ENCODE measurements around the gene DNAI1. TPM values are rescaled to one million over a fixed set of nuclear protein-coding genes. Genes with fewer than 3 reads are reported as not detected.

The DNAI1 gene
- total and polyA plus RNA-seq, 10 of the 15 experiments (the other 5 are each of a cell fraction or from before 2014, with no cell fraction given) = not detected

DNA sequence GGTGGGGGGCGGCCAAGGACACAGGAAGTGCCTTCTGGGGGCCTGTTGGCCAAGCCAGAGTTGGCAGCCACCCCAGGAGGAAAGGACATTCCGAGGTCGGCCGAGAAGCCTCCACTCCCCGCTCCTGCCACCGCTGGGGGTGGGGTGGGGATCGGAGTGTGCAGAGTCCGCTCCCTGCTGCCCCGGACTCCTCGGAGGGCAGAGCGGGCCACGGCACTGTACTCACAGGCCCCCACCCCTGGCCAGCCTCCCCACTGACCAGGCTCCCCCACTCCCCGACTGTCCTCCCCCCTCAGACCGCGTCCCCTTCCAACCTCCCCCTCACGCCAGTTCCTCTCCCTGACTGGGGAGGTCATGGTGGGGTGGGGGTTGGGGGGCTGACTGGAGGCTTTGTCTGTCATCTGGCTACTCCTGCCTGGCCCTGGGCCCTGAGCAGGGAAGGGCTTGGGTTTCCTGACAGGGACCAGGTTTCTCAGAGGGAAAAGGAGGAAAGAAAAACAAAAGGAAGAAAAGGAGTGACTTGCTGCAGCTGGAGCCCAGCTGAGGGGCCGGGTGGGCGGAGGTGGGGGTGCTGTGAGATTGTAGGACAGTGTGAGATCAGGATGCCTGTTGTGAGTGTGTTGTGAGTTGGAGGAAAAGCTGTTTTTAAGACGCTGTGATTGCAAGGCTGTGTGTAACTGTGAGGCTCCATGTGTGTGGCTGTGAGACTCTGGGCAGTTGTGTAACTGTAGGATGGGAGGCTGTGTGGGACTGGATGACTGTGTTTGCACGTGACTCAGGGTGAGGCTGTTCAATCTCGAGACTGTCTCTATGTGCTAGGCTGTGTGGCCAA lies 101.2 kb downstream of the DNAI1 start:
- SMC1A ChIA-PET (ENCODE audit: uncharacterized antibody, unreplicated experiment) = no interaction called here
- no peak overlapping the region for H3K9ac ChIP-seq (ENCODE audit: control insufficient read depth, insufficient read depth, low read length)
- no peak overlapping the region for H3K4me3 ChIP-seq
- TF ChIP-seq RFX5 (IDR thresholded peaks at IDR 0.05; ENCODE audit: low read depth, low read length) (no peak), MTA3 (IDR thresholded peaks at IDR 0.05; ENCODE audit: borderline replicate concordance, low read length) (no peak), IKZF1 (conservative IDR thresholded peaks at IDR 0.05) (no peak), MEF2A (IDR thresholded peaks at IDR 0.05; ENCODE audit: insufficient read depth, low read depth, low read length) (no peak), CREM (IDR thresholded peaks at IDR 0.05; ENCODE audit: low read depth) (no peak), ETV6 (conservative IDR thresholded peaks at IDR 0.05 in 1 of 2, IDR thresholded peaks at IDR 0.05 in 1 of 2; ENCODE audit: borderline replicate concordance in 1 of 2, low read depth in 1 of 2) (no peak), SUPT20H (IDR thresholded peaks at IDR 0.05; ENCODE audit: borderline replicate concordance, control insufficient read depth, low read depth, low read length) (no peak), HDAC6 (IDR thresholded peaks at IDR 0.05; ENCODE audit: unreplicated experiment) (no peak), ZNF207 (IDR thresholded peaks at IDR 0.05; ENCODE audit: borderline replicate concordance) (no peak), ZBTB33 (IDR thresholded peaks at IDR 0.05) (no peak)
- no peak overlapping the region for H2AFZ ChIP-seq (ENCODE audit: control insufficient read depth, low read depth, low read length)
- H3K9me3 ChIP-seq (replicated peaks; ENCODE audit: control insufficient read depth, insufficient read depth, low read length) = peaks cover 6% of the 10 kb centered on the region; the same call in 2 of the 3 replicates
- intact Hi-C loops (cut with micrococcal nuclease; ENCODE audit: unreplicated experiment) (no loop called here), in situ Hi-C loops (cut with MboI) (no loop called here)
- DNase-seq (ENCODE audit: low read depth, low spot score) (no peak), ATAC-seq (peak; percentile 45), FAIRE-seq (no peak)
- CTCF ChIA-PET = no interaction called here
- POLR2A ChIA-PET = interaction anchor here (0.6 kb wide), 1 partner anchor 883 kb away, joined by 4 read pairs; no protein-coding TSS in a partner anchor
- H3K27ac ChIP-seq (ENCODE audit: control insufficient read depth, insufficient read depth) = no peak overlapping the region
- RAD21 ChIA-PET (ENCODE audit: unreplicated experiment) = no interaction called here
- no peaks in the 10 kb centered on the region for H3K79me2 ChIP-seq (ENCODE audit: control insufficient read depth, insufficient read depth, low read length)
- peaks cover 0 to 5% of the 10 kb centered on the region in 2 experiments for H3K27me3 ChIP-seq (replicated peaks in 1 of 2; ENCODE audit: control insufficient read depth in 2 of 2, insufficient read depth in 2 of 2, low read length in 1 of 2)
- 35% methylated on average over 17 of the region's 21 CpGs for WGBS (ENCODE audit: insufficient coverage, insufficient replicate concordance, low lambda C conversion rate, missing lambda C conversion rate)
- H3K36me3 ChIP-seq (ENCODE audit: control insufficient read depth in 2 of 2, insufficient read depth in 2 of 2, low read length in 1 of 2) = no peaks in the 10 kb centered on the region
- no peaks in the 10 kb centered on the region; the same call in 1 of the 2 replicates for H4K20me1 ChIP-seq (ENCODE audit: control insufficient read depth, insufficient read depth)
- H3K4me1 ChIP-seq (ENCODE audit: control insufficient read depth, insufficient read depth, low read length) = no peaks in the 10 kb centered on the region
- H3K4me2 ChIP-seq (ENCODE audit: control insufficient read depth, insufficient read depth) = no peak overlapping the region
- no TSS peak for BruUV-seq (replicated peaks)

All from GM12878 (cell line).